HEK293 (cell line): Measurements from ENCODE around the gene SPACA7.

Experiments used
- CTCF ChIA-PET: fragments of 350-600 bp; formaldehyde crosslinking; extraction: SDS; loops from one replicate; lab custom pipeline; 2021; ENCODE audit warnings: antibody characterized with exemption; lab: Yijun Ruan, JAX
- POLR2A ChIA-PET: fragments of 300-600 bp; formaldehyde crosslinking; extraction: SDS; loops from one replicate; lab custom pipeline; 2020; ENCODE audit warnings: antibody characterized with exemption, inconsistent platforms; lab: Yijun Ruan, JAX
- H3K27ac ChIP-seq: fragments of 200-500 bp; sonication (Bioruptor generic); 2 replicates; pipeline ENCODE4 v1.5.1; 2014; ENCODE audit warnings: low read depth, low read length, control low read depth, inconsistent platforms; ENCODE audit errors: extremely low read depth
- H3K36me3 ChIP-seq, 2 experiments: fragments of 200-500 bp in 1 of 2; sonication (Bioruptor generic) in 1 of 2; 1 replicate in 1 of 2; 2 replicates in 1 of 2; pipeline ENCODE4 v1.5.1; 2014 to 2017; ENCODE audit warnings: inconsistent platforms in 2 of 2, low read length in 2 of 2; ENCODE audit not compliant: control insufficient read depth in 2 of 2, insufficient read depth in 1 of 2
- H3K4me1 ChIP-seq: fragments of 200-500 bp; sonication (Bioruptor generic); 2 replicates; pipeline ENCODE4 v1.5.1; 2014; ENCODE audit warnings: mild to moderate bottlenecking, low read length, inconsistent platforms; ENCODE audit not compliant: control insufficient read depth, insufficient read depth
- H3K4me3 ChIP-seq: 2 replicates; pipeline ENCODE4 v1.5.1; 2011; ENCODE audit warnings: low read depth, mild to moderate bottlenecking, control low read depth, low read length, moderate library complexity
- H3K9me3 ChIP-seq: fragments of 200-500 bp; sonication (Bioruptor generic); 2 replicates; pipeline ENCODE4 v1.5.1; 2014; ENCODE audit warnings: low read depth, low read length, inconsistent platforms; ENCODE audit not compliant: control insufficient read depth, insufficient read depth
- GLI2 ChIP-seq: fragments of 450-650 bp; formaldehyde crosslinking; IDR thresholded peaks from 2 replicates; pipeline ENCODE4; 2017; ENCODE audit warnings: missing biosample characterization, missing genetic modification characterization, low read depth, borderline replicate concordance
- OVOL3 ChIP-seq: fragments of 450-650 bp; formaldehyde crosslinking; IDR thresholded peaks from 2 replicates; pipeline ENCODE4 v1.5.1; 2016; ENCODE audit warnings: missing biosample characterization, missing genetic modification characterization
- SCRT2 ChIP-seq: fragments of 450-650 bp; formaldehyde crosslinking; IDR thresholded peaks from 2 replicates; pipeline ENCODE4 v1.5.1; 2016; ENCODE audit warnings: missing biosample characterization, missing genetic modification characterization
- SETDB1 ChIP-seq: IDR thresholded peaks from one replicate; pipeline ENCODE4 v1.6.1; 2017; ENCODE audit warnings: mild to moderate bottlenecking, low read length, moderate library complexity, mixed read lengths; ENCODE audit not compliant: insufficient read length
- YY1 ChIP-seq: fragments of 450-650 bp; formaldehyde crosslinking; IDR thresholded peaks from 2 replicates; pipeline ENCODE4 v1.5.1; 2018; ENCODE audit warnings: missing biosample characterization, missing genetic modification characterization
- YY2 ChIP-seq: fragments of 450-650 bp; formaldehyde crosslinking; IDR thresholded peaks from 2 replicates; pipeline ENCODE4 v1.5.1; 2016; ENCODE audit warnings: missing biosample characterization, missing genetic modification characterization
- ZBTB1 ChIP-seq: fragments of 450-650 bp; formaldehyde crosslinking; IDR thresholded peaks from 2 replicates; pipeline ENCODE4 v1.5.1; 2016; ENCODE audit warnings: missing biosample characterization, missing genetic modification characterization
- ZBTB21 ChIP-seq: fragments of 450-650 bp; formaldehyde crosslinking; IDR thresholded peaks from 2 replicates; pipeline ENCODE4 v1.5.1; 2017; ENCODE audit warnings: missing biosample characterization, missing genetic modification characterization
- ZBTB49 ChIP-seq: fragments of 450-650 bp; formaldehyde crosslinking; IDR thresholded peaks from 2 replicates; pipeline ENCODE4 v1.5.1; 2016; ENCODE audit warnings: missing biosample characterization, missing genetic modification characterization, low read depth
- ZBTB8A ChIP-seq: fragments of 450-650 bp; formaldehyde crosslinking; IDR thresholded peaks from 2 replicates; pipeline ENCODE4 v1.5.1; 2016; ENCODE audit warnings: missing biosample characterization, missing genetic modification characterization
- ZFHX2 ChIP-seq: fragments of 450-650 bp; formaldehyde crosslinking; conservative IDR thresholded peaks from 2 replicates; pipeline ENCODE4 v1.5.1; 2016; ENCODE audit warnings: missing biosample characterization, missing genetic modification characterization
- ZFP37 ChIP-seq: fragments of 450-650 bp; formaldehyde crosslinking; IDR thresholded peaks from 2 replicates; pipeline ENCODE4 v1.5.1; 2016; ENCODE audit warnings: missing biosample characterization, missing genetic modification characterization
- ZNF112 ChIP-seq: fragments of 450-650 bp; formaldehyde crosslinking; IDR thresholded peaks from 2 replicates; pipeline ENCODE4 v1.5.0; 2017; ENCODE audit warnings: missing biosample characterization, missing genetic modification characterization
- ZNF121 ChIP-seq: fragments of 450-650 bp; formaldehyde crosslinking; IDR thresholded peaks from 2 replicates; pipeline ENCODE4 v1.5.1; 2016; ENCODE audit warnings: missing biosample characterization, missing genetic modification characterization
- ZNF223 ChIP-seq: fragments of 450-650 bp; formaldehyde crosslinking; IDR thresholded peaks from 2 replicates; pipeline ENCODE4 v1.5.1; 2016; ENCODE audit warnings: missing biosample characterization, missing genetic modification characterization
- ZNF266 ChIP-seq: fragments of 450-650 bp; formaldehyde crosslinking; IDR thresholded peaks from 2 replicates; pipeline ENCODE4 v1.5.1; 2016; ENCODE audit warnings: missing biosample characterization, missing genetic modification characterization, low read depth
- ZNF350 ChIP-seq: fragments of 450-650 bp; formaldehyde crosslinking; IDR thresholded peaks from 2 replicates; pipeline ENCODE4 v1.5.0; 2017; ENCODE audit warnings: missing biosample characterization, mild to moderate bottlenecking, missing genetic modification characterization
- ZNF398 ChIP-seq: fragments of 450-650 bp; formaldehyde crosslinking; IDR thresholded peaks from 2 replicates; pipeline ENCODE4 v1.5.1; 2017; ENCODE audit warnings: missing biosample characterization, missing genetic modification characterization
- ZNF426 ChIP-seq: fragments of 450-650 bp; formaldehyde crosslinking; IDR thresholded peaks from 2 replicates; pipeline ENCODE4 v1.5.1; 2017; ENCODE audit warnings: missing biosample characterization, missing genetic modification characterization, mild to moderate bottlenecking, inconsistent platforms, moderate library complexity
- ZNF530 ChIP-seq: fragments of 450-650 bp; formaldehyde crosslinking; IDR thresholded peaks from 2 replicates; pipeline ENCODE4 v1.5.1; 2016; ENCODE audit warnings: low read depth, missing biosample characterization, missing genetic modification characterization
- ZNF792 ChIP-seq: fragments of 450-650 bp; formaldehyde crosslinking; IDR thresholded peaks from 2 replicates; pipeline ENCODE4 v1.5.1; 2016; ENCODE audit warnings: missing biosample characterization, missing genetic modification characterization
- TF ChIP-seq, protein P1 (sequence below): fragments of 450-650 bp; formaldehyde crosslinking; IDR thresholded peaks from 2 replicates; pipeline ENCODE4 v1.5.1; 2016; ENCODE audit warnings: missing biosample characterization, missing genetic modification characterization, low read depth
- TF ChIP-seq, protein P2 (sequence below): fragments of 450-650 bp; formaldehyde crosslinking; IDR thresholded peaks from 2 replicates; pipeline ENCODE4 v1.5.1; 2016; ENCODE audit warnings: missing biosample characterization, missing genetic modification characterization
- TF ChIP-seq, protein P3 (sequence below): fragments of 450-650 bp; formaldehyde crosslinking; IDR thresholded peaks from 2 replicates; pipeline ENCODE4 v1.5.1; 2016; ENCODE audit warnings: missing biosample characterization, missing genetic modification characterization, borderline replicate concordance

Gene SPACA7

DNA sequence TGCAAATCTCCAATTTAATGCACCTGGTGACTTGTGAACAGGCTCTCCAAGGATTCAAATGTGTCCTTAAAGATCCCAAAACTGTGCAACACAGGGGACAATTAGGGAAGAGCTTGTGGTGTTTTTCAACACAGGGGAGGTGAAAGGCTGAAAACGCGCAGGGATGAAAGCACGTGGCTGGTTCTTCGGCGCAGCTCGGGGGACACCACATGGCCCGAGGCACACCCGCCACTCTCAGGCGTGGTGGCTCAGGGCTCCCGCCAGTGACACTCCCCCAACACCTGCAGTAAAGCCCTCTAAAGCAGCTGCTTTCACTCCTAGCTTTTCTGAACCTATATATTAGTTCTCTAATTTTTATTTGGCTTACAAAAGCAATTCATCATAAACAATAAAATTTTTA lies 91.9 kb downstream of the SPACA7 start:
- Histone ChIP-seq H3K4me3 (no peak overlapping the region), H3K36me3 (no peaks in the 10 kb centered on the region), H3K4me1 (no peaks in the 10 kb centered on the region), H3K27ac (no peak overlapping the region), H3K9me3 (no peaks in the 10 kb centered on the region)
- ChIA-PET POLR2A (no interaction called here), CTCF (no interaction called here)
- TF ChIP-seq ZBTB1 (tag by site-specific recombination): no peak
- no peak for TF ChIP-seq YY2 (tag by site-specific recombination)
- TF ChIP-seq OVOL3 (tag by site-specific recombination): no peak
- TF ChIP-seq, protein P1, sequence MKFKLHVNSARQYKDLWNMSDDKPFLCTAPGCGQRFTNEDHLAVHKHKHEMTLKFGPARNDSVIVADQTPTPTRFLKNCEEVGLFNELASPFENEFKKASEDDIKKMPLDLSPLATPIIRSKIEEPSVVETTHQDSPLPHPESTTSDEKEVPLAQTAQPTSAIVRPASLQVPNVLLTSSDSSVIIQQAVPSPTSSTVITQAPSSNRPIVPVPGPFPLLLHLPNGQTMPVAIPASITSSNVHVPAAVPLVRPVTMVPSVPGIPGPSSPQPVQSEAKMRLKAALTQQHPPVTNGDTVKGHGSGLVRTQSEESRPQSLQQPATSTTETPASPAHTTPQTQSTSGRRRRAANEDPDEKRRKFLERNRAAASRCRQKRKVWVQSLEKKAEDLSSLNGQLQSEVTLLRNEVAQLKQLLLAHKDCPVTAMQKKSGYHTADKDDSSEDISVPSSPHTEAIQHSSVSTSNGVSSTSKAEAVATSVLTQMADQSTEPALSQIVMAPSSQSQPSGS (tag by site-specific recombination): no peak
- no peak for TF ChIP-seq ZNF350 (tag by site-specific recombination)
- no peak for TF ChIP-seq ZFP37
- TF ChIP-seq ZNF530 (tag by site-specific recombination): no peak
- no peak for TF ChIP-seq ZBTB49
- no peak for TF ChIP-seq ZNF112 (tag by site-specific recombination)
- TF ChIP-seq ZNF223 (tag by site-specific recombination): no peak
- TF ChIP-seq, protein P2, sequence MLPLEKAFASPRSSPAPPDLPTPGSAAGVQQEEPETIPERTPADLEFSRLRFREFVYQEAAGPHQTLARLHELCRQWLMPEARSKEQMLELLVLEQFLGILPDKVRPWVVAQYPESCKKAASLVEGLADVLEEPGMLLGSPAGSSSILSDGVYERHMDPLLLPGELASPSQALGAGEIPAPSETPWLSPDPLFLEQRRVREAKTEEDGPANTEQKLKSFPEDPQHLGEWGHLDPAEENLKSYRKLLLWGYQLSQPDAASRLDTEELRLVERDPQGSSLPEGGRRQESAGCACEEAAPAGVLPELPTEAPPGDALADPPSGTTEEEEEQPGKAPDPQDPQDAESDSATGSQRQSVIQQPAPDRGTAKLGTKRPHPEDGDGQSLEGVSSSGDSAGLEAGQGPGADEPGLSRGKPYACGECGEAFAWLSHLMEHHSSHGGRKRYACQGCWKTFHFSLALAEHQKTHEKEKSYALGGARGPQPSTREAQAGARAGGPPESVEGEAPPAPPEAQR (tag by site-specific recombination): no peak
- TF ChIP-seq ZNF792 (tag by site-specific recombination): no peak
- TF ChIP-seq ZFHX2 (tag by site-specific recombination): no peak
- TF ChIP-seq ZNF426 (tag by site-specific recombination): no peak
- TF ChIP-seq GLI2 (tag by site-specific recombination): no peak
- no peak for TF ChIP-seq ZNF398 (tag by site-specific recombination)
- TF ChIP-seq YY1: no peak
- no peak for TF ChIP-seq SCRT2
- TF ChIP-seq, all 188 proteins: peak for 0

GRCh38 chr13:112469071-112469745 lies 93.1 kb downstream of the SPACA7 start:
- ChIA-PET CTCF (no interaction called here), POLR2A (no interaction called here)
- Histone ChIP-seq H3K36me3 (no peaks in the 10 kb centered on the region), H3K4me1 (no peaks in the 10 kb centered on the region), H3K4me3 (no peak overlapping the region), H3K27ac (no peak overlapping the region), H3K9me3 (no peaks in the 10 kb centered on the region)
- no peak for TF ChIP-seq ZNF266 (tag by site-specific recombination)
- TF ChIP-seq, protein P3, sequence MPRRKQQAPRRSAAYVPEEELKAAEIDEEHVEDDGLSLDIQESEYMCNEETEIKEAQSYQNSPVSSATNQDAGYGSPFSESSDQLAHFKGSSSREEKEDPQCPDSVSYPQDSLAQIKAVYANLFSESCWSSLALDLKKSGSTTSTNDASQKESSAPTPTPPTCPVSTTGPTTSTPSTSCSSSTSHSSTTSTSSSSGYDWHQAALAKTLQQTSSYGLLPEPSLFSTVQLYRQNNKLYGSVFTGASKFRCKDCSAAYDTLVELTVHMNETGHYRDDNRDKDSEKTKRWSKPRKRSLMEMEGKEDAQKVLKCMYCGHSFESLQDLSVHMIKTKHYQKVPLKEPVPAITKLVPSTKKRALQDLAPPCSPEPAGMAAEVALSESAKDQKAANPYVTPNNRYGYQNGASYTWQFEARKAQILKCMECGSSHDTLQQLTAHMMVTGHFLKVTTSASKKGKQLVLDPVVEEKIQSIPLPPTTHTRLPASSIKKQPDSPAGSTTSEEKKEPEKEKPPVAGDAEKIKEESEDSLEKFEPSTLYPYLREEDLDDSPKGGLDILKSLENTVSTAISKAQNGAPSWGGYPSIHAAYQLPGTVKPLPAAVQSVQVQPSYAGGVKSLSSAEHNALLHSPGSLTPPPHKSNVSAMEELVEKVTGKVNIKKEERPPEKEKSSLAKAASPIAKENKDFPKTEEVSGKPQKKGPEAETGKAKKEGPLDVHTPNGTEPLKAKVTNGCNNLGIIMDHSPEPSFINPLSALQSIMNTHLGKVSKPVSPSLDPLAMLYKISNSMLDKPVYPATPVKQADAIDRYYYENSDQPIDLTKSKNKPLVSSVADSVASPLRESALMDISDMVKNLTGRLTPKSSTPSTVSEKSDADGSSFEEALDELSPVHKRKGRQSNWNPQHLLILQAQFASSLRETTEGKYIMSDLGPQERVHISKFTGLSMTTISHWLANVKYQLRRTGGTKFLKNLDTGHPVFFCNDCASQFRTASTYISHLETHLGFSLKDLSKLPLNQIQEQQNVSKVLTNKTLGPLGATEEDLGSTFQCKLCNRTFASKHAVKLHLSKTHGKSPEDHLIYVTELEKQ (tag by site-specific recombination): no peak
- no peak for TF ChIP-seq ZNF121 (tag by site-specific recombination)
- no peak for TF ChIP-seq ZBTB21 (tag by site-specific recombination)
- no peak for TF ChIP-seq SETDB1
- no peak for TF ChIP-seq ZBTB8A (tag by site-specific recombination)
- no peak for TF ChIP-seq ZNF792 (tag by site-specific recombination)
